HS-27A (cell line): ENCODE results near the gene SOHLH2.

Source experiments
- DNase-seq: peaks from one replicate; pipeline ENCODE4 v3.0.0-alpha.2; 2012; ENCODE audit warnings: low read depth, missing footprints

The SOHLH2 gene

GRCh38 chr13:36214163-36214921, at the start of gene SOHLH2:
Gene SOHLH2 (minus strand): TSS chr13:36214556. CDS start chr13:36214526, 30 bp downstream.
- no peak for DNase-seq

GRCh38 chr13:36261976-36262375, 47.6 kb upstream of the SOHLH2 start:
- no peak for DNase-seq

GRCh38 chr13:36261011-36261410, 46.7 kb upstream of the SOHLH2 start:
- DNase-seq: no peak

- no peak for DNase-seq
Observed at GRCh38 chr13:36259361-36260137, 45.2 kb upstream of the SOHLH2 start.

GRCh38 chr13:36258831-36259230, 44.5 kb upstream of the SOHLH2 start:
- no peak for DNase-seq

- DNase-seq: no peak
Observed at GRCh38 chr13:36251526-36251925, 37.2 kb upstream of the SOHLH2 start.

GRCh38 chr13:36251017-36251416, 36.7 kb upstream of the SOHLH2 start:
- no peak for DNase-seq

GRCh38 chr13:36248700-36249099, 34.3 kb upstream of the SOHLH2 start:
- no peak for DNase-seq

- no peak for DNase-seq
Observed at GRCh38 chr13:36244990-36245389, 30.6 kb upstream of the SOHLH2 start.

- no peak for DNase-seq
Observed at GRCh38 chr13:36244073-36244472, 29.7 kb upstream of the SOHLH2 start.

- DNase-seq: no peak
Observed at GRCh38 chr13:36242761-36243160, 28.4 kb upstream of the SOHLH2 start.

- DNase-seq: no peak
Observed at GRCh38 chr13:36231236-36231635, 16.9 kb upstream of the SOHLH2 start.

- DNase-seq: no peak
Observed at GRCh38 chr13:36224730-36225129, 10.4 kb upstream of the SOHLH2 start.

- no peak for DNase-seq
Observed at GRCh38 chr13:36219883-36220282, 5.5 kb upstream of the SOHLH2 start.

GRCh38 chr13:36217456-36217855, 3.1 kb upstream of the SOHLH2 start:
- no peak for DNase-seq

- no peak for DNase-seq
Observed at GRCh38 chr13:36212789-36213188, 1.6 kb downstream of the SOHLH2 start.

GRCh38 chr13:36211567-36211966, 2.8 kb downstream of the SOHLH2 start:
- no peak for DNase-seq

GRCh38 chr13:36210738-36211137, 3.6 kb downstream of the SOHLH2 start:
- no peak for DNase-seq

GRCh38 chr13:36207672-36208071, 6.7 kb downstream of the SOHLH2 start:
- DNase-seq: no peak

- no peak for DNase-seq
Observed at GRCh38 chr13:36193151-36193855, 21.1 kb downstream of the SOHLH2 start.

GRCh38 chr13:36192166-36192565, 22.2 kb downstream of the SOHLH2 start:
- DNase-seq: no peak

GRCh38 chr13:36190771-36191170, 23.6 kb downstream of the SOHLH2 start:
- DNase-seq: no peak

GRCh38 chr13:36188441-36188840, 25.9 kb downstream of the SOHLH2 start:
- no peak for DNase-seq
